Activated CD8-positive, alpha-beta T cell treated with anti-CD3 and anti-CD28 coated beads for 36 hours (primary cell): ENCODE data around the gene POLD3. TPM values are rescaled to one million over a fixed set of nuclear protein-coding genes. Genes with fewer than 3 reads are reported as not detected.

Experiments
- ATAC-seq: fragments of 200-7000 bp; cut with Tn5 transposase; one replicate; pipeline ENCODE4 v1.10.0; 2021; ENCODE audit warnings: mild to moderate bottlenecking, moderate library complexity
- CTCF ChIA-PET: fragments of 350-600 bp; sonication (Branson Sonifier 250); formaldehyde crosslinking; loops from one replicate; lab custom pipeline; 2021; ENCODE audit warnings: antibody characterized with exemption; lab: Charles Lee
- POLR2A ChIA-PET: fragments of 350-600 bp; sonication (Branson Sonifier 250); formaldehyde crosslinking; loops from one replicate; lab custom pipeline; 2021; ENCODE audit warnings: antibody characterized with exemption; lab: Charles Lee
- DNase-seq: peaks from one replicate; pipeline ENCODE4 v3.0.0-alpha.2; 2020
- H3K27ac Mint-ChIP-seq: one replicate; pipeline ENCODE4 v1.8.0; 2021; ENCODE audit warnings: mild to moderate bottlenecking, mixed read lengths
- H3K27me3 Mint-ChIP-seq: one replicate; pipeline ENCODE4 v1.8.0; 2021; ENCODE audit warnings: mixed read lengths
- H3K36me3 Mint-ChIP-seq: one replicate; pipeline ENCODE4 v1.8.0; 2021; ENCODE audit warnings: low read depth, mixed read lengths
- H3K4me1 Mint-ChIP-seq: one replicate; pipeline ENCODE4 v1.8.0; 2021; ENCODE audit warnings: low read depth, mixed read lengths
- H3K4me3 Mint-ChIP-seq: one replicate; pipeline ENCODE4 v1.8.0; 2021; ENCODE audit warnings: mild to moderate bottlenecking, moderate library complexity, mixed read lengths
- H3K9me3 Mint-ChIP-seq: one replicate; pipeline ENCODE4 v1.8.0; 2021; ENCODE audit warnings: mixed read lengths
- CTCF ChIP-seq: fragments of 200-600 bp; IDR thresholded peaks from one replicate; pipeline ENCODE4 v1.8.0; 2022; ENCODE audit warnings: antibody characterized with exemption, mild to moderate bottlenecking
- intact Hi-C: fragments of 100-400 bp; cut with micrococcal nuclease; formaldehyde crosslinking; loops from one replicate; pipeline ENCODE4 v1.10.0; 2022
- total RNA-seq, 2 experiments: library from RNA; stranded (reverse); gene quantifications; one replicate each; pipeline ENCODE4 v1.2.3, GENCODE V29; 2021

Gene POLD3
- total RNA-seq, 2 experiments from 2014 or later: 56.0 to 67.2 TPM

GRCh38 chr11:74551754-74552145 lies 40.6 kb upstream of the POLD3 start:
- ChIA-PET CTCF (interaction anchor here (1.1 to 1.6 kb wide), 2 partner anchors 14 to 102 kb away, joined by 4 read pairs; no protein-coding TSS in a partner anchor), POLR2A (no interaction called here)
- Mint-ChIP-seq H3K4me3 (no peak overlapping the region), H3K27me3 (peaks cover 8% of the 10 kb centered on the region), H3K36me3 (no peaks in the 10 kb centered on the region), H3K27ac (no peak overlapping the region), H3K9me3 (no peaks in the 10 kb centered on the region), H3K4me1 (no peaks in the 10 kb centered on the region)
- TF ChIP-seq CTCF: no peak
- no peak for DNase-seq
- ATAC-seq: no peak
- intact Hi-C loops: no loop called here

- Mint-ChIP-seq H3K9me3 (peaks cover 7% of the 10 kb centered on the region), H3K36me3 (no peaks in the 10 kb centered on the region), H3K4me1 (no peaks in the 10 kb centered on the region), H3K27ac (no peak overlapping the region), H3K4me3 (no peak overlapping the region), H3K27me3 (peaks cover 4% of the 10 kb centered on the region)
- no peak for TF ChIP-seq CTCF
- ChIA-PET CTCF (interaction anchor here (1.7 kb wide), 1 partner anchor 168 kb away, joined by 3 read pairs; no protein-coding TSS in a partner anchor), POLR2A (no interaction called here)
- ATAC-seq: no peak
- intact Hi-C loops: no loop called here
- no peak for DNase-seq
Measured at GRCh38 chr11:74557526-74557925, 34.9 kb upstream of the POLD3 start.

GRCh38 chr11:74559110-74559933 lies 33.1 kb upstream of the POLD3 start:
- H3K36me3 Mint-ChIP-seq: no peaks in the 10 kb centered on the region
- H3K4me3 Mint-ChIP-seq: no peak overlapping the region
- ATAC-seq: no peak
- no peak for DNase-seq
- CTCF ChIA-PET: interaction anchor here (1.2 kb wide), 1 partner anchor 106 kb away, joined by 3 read pairs; no protein-coding TSS in a partner anchor
- POLR2A ChIA-PET: interaction anchor here (1.2 kb wide), 1 partner anchor 29 kb away, joined by 3 read pairs; no protein-coding TSS in a partner anchor
- no peak overlapping the region for H3K27ac Mint-ChIP-seq
- peaks cover 7% of the 10 kb centered on the region for H3K9me3 Mint-ChIP-seq
- intact Hi-C loops: no loop called here
- peaks cover 4% of the 10 kb centered on the region for H3K27me3 Mint-ChIP-seq
- no peaks in the 10 kb centered on the region for H3K4me1 Mint-ChIP-seq
- no peak for TF ChIP-seq CTCF

DNA sequence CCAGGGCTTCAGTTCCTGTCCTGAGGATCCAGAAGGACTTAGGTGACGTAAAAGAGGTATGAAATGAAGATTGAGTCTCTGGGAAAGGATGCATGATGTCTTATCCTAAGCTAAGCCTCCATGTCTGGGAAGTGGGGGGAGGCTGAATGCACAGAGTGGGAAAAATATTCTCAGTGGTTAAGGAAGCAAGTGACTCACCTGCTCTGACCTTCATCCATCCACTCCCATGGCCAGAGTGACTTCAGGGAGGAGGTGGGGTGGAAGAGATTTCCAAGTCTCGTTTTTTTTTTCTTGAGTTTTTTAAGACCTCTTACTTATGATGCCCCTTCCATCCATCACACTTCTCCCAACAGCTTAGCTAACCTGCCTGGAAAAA lies 32.5 kb upstream of the POLD3 start:
- Mint-ChIP-seq H3K36me3 (no peaks in the 10 kb centered on the region), H3K4me3 (no peak overlapping the region), H3K27me3 (peaks cover 4% of the 10 kb centered on the region), H3K9me3 (peaks cover 7% of the 10 kb centered on the region), H3K4me1 (no peaks in the 10 kb centered on the region), H3K27ac (no peak overlapping the region)
- ATAC-seq (no peak), DNase-seq (no peak)
- intact Hi-C loops: no loop called here
- ChIA-PET CTCF (interaction anchor here (1.2 kb wide), 1 partner anchor 107 kb away, joined by 3 read pairs; no protein-coding TSS in a partner anchor), POLR2A (no interaction called here)
- TF ChIP-seq CTCF: no peak
